IPS DF 4.7 (cell line): ENCODE measurements around the gene GPATCH8.
"Not testable (repeated sequence)": the region's sequence is repeated elsewhere in the genome, so short reads cannot be mapped to it uniquely, and the experiment has no call there.

ENCODE experiments used
- DNase-seq: peaks from one replicate; pipeline ENCODE4 v3.0.0-alpha.2; 2013; ENCODE audit warnings: low spot score; ENCODE audit errors: extremely low read depth

GPATCH8 gene

DNA sequence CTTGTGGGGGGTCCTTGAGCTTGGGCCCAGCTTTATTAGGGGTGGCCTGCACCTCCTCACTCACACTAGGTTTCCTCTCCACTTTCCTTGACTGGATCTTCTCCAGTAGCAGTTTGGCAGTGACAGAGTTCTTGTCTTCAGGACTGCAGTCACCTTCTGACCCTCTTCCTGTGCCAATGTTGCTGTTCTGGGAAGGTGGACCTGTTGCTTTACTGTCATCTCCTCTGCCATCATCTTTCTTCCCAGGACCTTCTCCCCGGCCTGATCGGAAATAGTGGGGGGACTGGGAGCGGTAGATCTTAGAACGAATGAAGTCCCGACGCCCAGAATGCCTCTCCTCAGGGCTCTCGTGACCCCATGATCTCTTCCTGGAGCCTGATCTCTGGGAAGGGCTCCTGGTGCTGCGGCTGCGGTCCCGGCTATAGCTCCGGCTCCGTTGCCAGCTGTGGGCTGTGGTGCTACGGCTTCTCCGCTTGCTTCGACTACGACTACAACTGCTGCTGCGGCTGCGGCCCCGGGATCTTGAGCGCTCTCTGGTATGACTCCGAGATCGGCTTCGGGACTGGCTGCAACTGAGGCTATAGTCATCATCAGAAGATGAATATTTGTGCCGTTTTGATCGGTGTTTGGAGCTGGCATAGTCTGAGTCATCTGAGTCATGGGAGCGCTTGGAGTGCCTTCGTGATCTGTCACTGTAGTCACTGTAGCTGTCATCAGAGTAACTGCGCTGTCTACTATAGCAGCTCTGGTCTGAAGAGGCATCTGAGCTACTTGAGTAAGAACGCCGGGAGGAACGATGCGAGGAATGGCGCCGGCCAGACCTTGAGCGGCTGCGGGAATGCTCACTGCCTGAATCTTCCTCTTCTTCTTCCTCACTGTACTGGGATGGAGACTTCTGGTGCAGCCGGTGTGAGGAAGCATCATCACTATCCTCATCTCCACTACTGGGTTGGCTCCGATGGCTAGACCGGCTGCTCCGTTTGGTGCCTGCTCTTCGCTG lies 104.2 kb downstream of the GPATCH8 start:
- no peak for DNase-seq

DNA sequence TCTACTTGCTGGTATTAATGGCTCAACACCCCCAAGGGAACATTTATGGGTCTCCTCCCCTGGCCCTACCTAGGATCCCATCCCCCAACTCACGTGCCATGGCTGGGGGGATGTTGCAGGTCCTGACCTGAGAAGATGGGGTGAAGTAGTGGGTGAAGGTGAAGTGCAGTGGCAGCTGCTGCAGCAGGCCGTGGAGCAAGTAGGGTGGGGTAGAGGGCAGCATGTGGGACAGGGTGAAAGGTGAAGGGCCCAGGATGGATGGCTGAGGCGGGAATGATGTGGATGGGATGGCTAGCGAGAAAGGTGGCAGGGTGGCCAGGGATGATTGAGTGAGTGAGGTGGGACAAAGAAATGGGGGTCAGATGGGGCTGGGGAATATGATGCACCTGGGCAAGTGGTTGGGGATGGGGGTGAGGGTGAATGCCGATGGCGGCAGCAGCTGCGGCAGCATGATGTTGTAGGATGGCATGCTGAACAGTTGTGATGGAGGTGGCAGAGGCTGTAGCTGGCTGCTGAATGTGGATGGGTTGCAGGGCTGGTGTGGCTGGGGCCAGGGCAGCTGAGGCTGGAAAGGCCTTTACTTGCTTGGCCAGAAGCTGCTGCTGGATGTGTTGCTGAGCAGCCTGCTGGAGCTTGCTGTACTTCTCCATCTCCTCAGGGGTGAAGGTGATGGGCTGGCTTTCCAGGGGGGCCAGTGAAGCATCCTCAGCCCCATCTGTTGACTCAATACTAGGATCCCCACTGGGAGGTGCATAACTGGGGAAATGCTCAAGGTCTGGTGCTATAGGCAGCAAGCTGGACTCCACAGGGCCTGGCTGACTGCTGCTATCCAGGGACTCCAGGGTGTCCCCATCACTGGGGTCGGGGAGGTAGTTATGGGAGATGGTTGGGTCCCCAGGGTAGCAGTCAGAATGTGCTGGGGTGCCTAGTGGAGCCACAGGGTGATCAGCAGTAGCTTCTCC lies 105.4 kb downstream of the GPATCH8 start:
- DNase-seq: no peak

DNA sequence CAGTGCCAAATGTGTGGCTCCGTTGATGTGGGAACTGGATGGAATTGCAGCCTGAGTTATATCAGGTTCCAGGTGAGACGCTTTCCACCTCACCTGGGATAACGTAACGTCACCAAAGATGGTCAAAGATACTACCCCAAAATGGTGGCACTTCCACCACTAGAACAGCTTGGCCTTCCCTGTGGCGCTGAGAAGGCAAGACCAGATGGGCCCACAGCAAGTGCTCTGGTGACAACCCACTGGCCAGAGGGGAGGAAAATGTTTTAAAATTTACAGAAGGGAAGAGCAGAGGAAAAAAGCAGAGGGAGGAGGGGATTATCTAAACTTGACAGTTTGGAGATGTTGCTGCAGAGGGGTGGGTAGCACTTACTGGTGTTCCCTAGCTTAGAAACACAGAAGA lies 106.3 kb downstream of the GPATCH8 start:
- DNase-seq: no peak

DNA sequence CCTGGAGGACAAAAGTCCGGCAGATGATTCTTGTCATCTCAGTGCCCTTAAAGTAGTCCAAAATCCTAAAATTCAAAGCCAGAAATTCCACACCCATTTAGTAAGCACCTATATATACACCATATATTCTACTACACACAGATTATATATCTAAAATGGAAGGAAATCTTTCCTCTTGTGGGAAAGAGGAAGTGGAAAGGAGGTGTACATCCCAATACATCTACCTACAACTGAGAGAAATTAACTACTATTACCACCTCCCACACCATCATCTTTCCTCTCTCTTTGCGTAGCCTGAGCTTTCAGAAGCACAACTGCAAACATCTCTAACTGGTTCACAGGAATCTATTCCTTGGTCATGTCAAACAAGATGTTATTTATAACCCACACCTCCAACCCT lies 108.4 kb downstream of the GPATCH8 start:
- no peak for DNase-seq

DNA sequence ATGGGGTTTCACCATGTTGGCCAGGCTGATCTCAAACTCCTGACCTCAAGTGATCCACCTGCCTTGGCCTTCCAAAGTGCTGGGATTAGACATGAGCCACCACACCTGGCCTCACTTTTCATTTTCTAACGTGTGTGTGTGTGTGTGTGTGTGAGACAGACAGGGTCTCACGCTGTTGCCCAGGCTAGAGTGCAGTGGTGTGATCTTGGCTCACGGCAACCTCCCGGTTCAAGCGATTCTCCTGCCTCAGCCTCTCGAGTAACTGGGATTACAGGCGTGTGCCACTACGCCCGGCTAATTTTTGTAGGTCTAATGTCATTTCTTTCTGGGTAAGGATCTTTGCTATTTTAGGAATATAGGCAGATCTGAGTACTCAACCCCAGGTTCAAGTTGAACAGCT lies 109.1 kb downstream of the GPATCH8 start:
- not testable (repeated sequence) for DNase-seq

DNA sequence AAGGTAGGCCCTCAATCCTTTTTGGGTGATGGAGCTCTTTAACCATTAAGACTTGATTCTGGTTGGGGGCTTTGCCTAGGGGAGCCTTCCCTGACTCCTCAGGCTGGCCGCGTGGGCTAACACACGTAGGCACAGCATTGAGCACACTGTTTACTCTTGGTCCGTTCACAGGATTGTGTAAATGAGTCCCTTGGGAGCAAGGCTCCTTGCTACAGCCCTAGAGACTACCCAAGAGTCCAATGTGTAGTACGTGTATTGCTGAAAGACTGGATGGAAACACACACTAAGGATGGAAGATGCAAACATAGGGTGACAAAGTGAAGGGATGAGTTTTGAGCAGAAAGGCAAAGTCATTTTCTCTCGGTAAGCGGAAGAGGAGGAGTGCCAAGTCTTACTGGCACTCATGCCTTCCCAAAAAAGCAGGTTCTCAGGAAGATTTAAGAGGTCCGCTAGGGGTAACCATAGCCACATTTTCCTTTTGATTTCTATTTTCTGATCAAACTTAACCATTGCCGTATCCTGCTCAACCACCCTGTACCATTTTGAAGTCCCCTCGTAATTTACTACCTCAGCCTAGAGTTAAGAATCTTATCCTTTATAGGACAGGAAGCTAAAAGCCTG lies 112.8 kb downstream of the GPATCH8 start:
- DNase-seq: no peak

DNA sequence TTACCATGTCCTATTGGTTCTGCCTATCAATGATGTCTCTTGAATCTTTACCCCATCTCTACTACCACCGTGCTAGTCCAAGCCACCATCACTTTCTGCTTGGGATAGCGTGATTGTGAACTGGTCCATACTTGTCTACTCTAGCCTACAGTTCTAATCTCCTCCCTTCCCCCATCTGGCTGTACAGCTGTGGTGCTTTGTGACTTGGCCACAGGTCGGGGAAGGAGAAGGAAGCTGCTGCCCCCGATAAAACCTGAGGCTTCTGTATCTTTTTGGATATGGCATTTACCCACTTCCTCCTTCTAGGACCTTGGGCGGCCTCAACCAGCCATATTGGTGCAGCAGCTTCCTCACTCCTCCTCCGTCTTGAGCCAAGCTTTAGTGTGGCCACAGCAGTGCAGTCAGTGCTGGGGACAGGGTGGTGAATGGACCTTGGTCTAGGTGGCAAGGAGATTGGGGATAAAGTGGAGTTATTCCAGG lies 113.4 kb downstream of the GPATCH8 start:
- DNase-seq: no peak

DNA sequence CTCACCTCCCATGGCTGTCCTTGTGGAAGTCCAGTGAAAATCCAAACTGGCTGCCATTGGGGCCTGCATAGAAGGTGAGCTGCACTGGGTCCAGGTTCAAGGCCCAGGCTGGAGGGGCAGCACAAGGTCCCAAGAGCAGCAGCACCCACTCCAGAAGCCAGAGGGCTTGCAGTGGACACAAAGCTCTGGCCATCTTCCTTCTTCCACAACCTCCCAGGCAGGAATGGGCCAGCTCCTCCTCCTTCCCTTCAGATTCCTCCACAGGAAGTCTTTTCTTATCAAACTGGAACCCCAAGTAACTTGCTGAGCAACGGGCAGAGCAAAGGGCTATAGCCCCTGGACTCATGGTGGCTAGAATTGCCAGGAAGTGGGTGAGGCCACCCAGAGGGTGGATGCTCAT lies 113.9 kb downstream of the GPATCH8 start, which contains the start of gene ITGA2B:
TSS of gene ITGA2B (minus strand) at position 369 of the 400 bp plus-strand sequence. CDS start at position 193, 176 bp downstream.
- no peak for DNase-seq

DNA sequence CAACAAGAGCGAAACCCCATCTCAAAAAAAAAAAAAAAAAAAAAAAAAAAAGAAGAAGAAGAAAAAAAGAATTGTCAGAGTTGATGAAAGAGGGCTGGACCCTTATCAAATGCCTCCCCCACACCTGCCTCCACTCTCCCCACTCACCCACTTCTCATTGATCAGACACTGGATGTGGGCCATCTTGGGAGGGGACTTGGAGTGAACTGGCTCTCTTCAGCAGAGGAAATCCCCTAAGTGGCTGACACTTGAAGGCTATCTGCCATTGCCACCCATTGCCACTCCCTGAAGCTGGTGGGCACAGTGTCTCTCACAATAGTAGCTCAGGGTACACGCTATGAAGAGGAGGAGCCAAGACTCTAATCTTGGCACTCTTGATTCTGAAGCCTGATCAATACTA lies 115.4 kb downstream of the GPATCH8 start:
- DNase-seq: no peak

DNA sequence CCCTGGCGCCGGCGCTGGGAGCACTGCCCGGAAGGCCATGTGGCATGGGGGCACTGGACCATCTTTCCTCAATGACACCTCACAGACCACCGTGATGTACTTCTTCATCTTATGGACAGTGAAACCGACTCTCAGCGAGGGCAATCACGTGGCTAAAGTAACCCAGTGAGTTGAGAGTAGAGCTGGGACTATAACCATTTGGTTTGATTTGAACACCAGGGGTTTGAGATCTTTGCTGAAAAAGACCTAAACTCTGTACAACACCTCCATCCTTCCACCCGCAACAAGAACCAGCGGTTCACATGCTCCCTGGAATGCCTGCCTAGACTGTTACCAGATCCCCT lies 117.1 kb downstream of the GPATCH8 start:
- no peak for DNase-seq

DNA sequence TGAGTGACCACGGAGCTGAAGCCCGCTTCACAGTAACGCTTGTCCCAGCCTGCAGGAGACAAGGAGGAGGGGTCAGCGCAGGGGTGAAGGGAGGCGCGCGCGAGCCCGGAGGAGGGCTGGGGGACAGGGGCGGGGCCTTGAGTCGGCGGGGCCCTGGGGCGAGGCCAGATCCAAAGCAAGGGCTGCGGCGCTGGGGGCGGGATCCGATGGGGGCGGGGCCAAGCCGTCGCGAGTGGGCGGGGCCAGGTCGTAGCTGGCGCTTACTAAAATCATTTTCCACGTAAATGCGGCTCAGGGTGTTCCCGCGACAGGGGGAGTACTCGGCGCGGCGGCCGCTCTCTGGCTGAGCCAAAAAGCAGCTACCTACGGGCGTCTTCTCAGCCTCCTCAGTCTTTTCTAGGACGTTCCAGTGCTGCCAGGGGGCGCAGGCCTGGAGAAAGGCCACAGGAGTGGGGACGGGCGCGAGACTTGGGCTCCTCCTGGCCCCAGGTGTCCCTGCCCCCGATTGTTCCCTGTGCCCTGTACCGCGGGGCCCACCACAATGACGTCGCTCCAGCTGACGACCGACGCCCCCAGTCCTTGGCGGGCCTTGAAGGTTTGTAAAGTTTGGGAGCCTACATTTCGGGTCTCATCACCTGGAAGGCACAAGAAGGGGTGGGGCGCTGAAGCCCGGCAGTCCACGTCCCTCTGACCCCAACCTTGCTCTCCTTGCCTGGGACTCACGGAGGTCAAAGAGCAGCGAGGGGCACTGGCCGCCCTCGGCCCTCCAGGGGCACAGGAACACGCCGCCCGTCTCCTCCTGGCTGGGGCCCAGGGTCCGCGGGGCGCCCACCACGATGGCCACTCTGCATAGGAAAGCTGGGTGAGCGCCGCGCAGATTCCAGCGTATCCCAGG lies 117.7 kb downstream of the GPATCH8 start:
- DNase-seq: no peak

DNA sequence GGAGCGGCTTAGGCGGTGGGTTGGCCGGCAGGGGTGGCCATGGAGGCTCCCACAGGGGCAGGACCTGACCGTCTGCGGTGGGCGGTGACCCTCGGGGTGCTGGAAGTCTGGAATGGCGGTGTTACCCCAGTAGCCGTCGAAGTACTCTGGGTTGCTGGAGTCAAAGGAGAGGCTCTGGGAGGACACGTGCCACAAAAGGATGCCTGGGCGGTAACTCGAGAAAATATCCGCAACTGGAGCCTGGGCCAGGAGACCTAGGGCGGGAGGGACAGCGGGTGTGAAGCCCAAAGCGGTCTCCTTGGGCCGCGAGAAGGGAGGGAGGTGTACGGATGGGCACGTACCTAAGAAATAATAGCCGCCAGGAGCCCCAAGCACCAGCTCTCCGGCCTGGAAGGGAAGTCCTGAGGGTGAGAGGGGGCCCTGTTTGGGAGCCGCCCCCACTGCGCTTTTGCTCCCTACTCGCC lies 118.4 kb downstream of the GPATCH8 start:
- no peak for DNase-seq

DNA sequence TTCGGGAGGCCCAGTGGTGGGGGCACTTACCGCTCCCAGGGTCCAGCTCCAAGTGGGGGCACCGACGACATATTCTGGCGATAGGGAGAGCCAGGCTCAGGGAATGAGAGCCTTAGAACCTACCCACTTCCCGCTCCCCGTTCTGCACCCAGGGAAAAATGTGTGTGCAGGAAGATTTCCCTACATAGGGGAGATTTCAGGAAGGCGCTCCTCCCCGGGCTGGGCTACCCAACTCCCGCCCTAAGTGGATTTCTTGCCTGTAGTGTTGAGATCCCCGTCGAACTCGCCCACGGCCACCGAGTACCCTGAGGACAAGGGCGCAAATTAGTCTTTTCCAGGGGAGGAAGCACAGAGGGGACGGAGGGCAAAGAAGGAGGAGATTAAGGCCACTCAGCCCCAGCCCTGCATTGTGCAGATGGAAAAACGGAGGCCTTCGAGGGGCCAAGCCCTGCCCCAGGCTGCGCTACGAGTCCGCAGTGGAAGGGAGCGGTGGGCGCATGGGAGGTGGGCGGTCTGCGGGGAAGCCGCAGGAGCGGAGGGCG lies 118.9 kb downstream of the GPATCH8 start:
- no peak for DNase-seq

DNA sequence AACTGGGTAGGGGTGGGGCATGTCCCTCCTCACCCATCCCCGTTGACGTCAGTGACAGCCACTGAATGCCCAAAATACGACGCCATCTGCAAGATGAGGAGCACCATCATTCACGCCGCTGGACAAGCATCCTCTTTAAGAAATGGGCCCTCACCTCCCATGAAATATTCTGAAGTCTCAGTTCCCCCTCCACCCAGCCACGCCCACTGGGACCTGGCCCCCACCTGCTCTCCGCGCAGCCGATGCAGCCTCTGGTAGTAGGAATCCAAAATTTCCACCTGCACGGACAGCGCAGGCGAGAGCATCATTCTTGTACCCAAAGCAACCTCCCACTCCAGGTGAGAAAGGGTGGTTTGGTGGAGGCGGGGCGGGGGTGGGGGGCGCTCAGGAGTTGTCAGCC lies 119.3 kb downstream of the GPATCH8 start:
- DNase-seq: no peak

DNA sequence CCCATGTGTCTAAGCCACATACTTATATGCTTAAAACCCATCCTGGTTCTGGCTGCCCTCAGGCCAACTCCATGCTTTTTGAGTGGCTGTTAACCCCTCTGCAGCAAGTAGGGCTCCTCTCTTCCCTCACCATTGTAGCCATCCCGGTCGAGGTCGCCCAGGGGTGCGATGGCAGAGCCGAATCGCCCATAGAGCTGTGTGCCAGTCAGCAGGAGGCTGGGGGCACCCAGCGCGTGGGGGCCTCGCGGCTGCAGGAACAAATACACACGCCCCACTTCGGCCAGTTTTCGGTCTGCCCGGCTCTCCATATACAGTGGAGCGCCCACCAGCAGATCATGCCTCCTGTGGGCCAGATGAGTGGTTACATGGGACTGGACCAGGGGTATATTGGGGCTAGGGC lies 119.8 kb downstream of the GPATCH8 start:
- no peak for DNase-seq

DNA sequence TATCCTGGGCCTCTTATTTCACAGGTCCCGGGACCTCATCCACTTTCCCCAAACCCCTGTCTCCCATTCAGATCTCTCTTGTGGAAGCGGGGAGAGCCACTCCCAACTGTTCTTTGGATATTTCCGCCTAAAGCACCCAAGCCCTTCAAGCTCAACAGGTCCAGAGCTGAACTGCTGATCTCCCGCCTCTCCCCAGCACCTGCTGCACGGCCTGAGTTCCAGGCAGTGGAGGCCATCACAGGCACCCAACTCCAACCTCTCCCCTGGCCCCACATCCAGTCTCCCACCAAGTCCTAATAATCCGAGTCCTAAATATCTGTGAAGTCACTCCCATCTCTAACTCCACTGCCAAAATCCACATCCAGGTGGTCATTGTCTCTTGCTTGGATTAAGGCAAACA lies 120.3 kb downstream of the GPATCH8 start:
- DNase-seq: no peak

DNA sequence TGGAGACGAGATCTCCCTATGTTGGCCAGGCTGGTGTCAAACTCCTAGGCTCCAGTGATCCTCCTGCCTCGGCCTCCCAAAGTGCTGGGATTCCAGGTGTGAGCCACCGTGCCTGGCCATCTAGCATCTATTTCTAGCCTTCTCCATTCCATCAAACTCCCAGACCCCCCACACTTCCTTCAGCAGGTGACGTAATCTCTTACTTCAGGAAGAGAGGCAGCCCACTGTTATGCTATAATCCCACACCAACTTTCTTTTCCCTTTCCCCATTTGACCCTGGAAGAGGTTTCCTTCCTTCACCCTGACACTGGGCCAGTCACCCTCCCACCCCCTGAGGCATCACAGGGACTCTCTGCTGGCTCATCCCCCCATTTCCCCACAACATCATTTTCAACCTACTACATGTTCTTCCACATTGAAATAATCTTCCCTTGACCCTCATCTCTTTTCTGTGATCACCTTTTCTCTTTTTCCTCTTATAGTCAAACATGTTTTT lies 121.3 kb downstream of the GPATCH8 start:
- DNase-seq: no peak

DNA sequence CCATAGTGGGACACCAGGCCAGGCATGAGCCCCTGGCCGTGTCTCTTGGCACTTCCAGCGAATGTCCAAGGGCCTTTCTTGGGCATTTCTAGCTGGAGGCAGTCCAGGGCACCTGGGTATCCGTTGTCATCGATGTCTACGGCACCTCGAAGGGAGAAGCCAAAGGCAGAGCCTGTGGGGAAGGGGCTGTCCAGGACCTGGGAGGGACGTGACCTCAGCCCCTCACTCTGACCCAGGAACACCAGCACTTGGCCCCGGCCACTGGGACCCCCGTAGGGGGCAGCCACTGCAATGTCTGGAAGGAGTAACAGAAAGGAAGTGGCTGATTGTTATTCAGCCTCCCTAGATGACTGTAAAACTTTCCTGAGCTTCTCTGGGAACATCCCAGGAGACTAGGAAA lies 122.4 kb downstream of the GPATCH8 start:
- DNase-seq: no peak

DNA sequence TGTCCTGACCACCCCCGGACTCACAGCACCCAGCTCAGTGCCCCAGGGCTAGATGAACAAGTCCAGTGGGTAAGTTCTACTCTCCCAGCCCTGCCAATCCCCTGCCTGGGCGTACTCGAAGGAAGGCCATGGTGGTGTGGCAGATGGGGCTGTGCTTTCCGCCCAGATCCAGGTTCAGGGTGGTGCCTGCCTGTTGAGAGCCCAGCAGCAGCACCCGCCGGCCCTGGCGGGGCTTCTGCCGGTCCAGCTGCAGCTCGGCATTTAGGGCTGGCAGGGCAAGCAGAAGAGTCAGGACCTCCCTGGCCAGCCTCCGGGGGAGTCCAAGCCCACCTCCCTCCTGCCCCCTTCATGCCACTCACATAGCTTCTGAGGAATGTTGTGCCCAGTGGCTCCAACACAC lies 123.3 kb downstream of the GPATCH8 start:
- DNase-seq: no peak

DNA sequence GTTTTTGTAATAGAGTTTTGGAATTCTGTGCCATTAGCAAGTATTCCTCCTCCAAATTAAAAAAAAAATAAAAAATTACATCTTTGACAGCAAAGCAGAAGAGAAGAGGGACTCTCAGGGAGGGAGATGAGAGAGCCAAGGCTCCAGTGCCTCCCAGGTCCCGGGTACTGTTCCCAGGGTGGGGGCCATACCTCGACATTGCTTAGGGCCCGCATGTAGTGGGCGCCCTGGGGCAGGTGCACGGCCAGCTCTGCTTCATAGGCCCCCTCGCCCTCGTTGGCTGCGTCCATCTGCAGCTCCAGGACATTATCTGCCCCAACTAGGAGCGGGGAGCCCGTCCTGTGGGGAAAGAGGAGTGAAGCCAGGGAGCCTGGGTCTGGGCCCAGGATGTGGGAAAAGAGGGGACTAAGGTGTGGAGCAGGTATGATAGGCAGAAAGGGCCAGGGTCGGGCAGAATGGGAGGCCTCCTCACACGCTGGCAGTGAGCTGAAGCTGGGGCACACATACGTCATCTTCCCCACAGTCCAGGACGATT lies 125.0 kb downstream of the GPATCH8 start:
- DNase-seq: no peak
